IMR-90 (cell line): ENCODE results near the gene RPS15. TPM values are rescaled to one million over a fixed set of nuclear protein-coding genes. Genes with fewer than 3 reads are reported as not detected.

Experiments used
- ATAC-seq: fragments of 200-7000 bp; cut with Tn5 transposase; 2 replicates; pipeline ENCODE4 v1.9.1; 2020; ENCODE audit warnings: low read depth, mild to moderate bottlenecking, moderate library complexity
- BruUV-seq: library from RNA; stranded (reverse); fragments of 400-500 nt; replicated peaks from 2 replicates; lab custom pipeline; 2021; lab: Mats Ljungman, UMichigan
- CTCF ChIA-PET: fragments of 300-600 bp; formaldehyde crosslinking; extraction: SDS; loops from one replicate; lab custom pipeline; 2021; ENCODE audit warnings: antibody characterized with exemption; lab: Yijun Ruan, JAX
- POLR2A ChIA-PET: fragments of 300-600 bp; sonication (Branson Sonifier 250); formaldehyde crosslinking; loops from one replicate; lab custom pipeline; 2022; ENCODE audit warnings: antibody characterized with exemption; ENCODE audit not compliant: unreplicated experiment; lab: Charles Lee
- DNase-seq: peaks from one replicate; pipeline ENCODE4 v3.0.0; 2013
- H2AFZ ChIP-seq: replicated peaks from 2 replicates; pipeline ENCODE3; 2013; ENCODE audit warnings: low read length, mild to moderate bottlenecking; ENCODE audit not compliant: poor library complexity
- H2AK5ac ChIP-seq: 2 replicates; pipeline ENCODE4 v1.6.1; 2013; ENCODE audit warnings: low read depth, low read length, inconsistent platforms
- H2AK9ac ChIP-seq: replicated peaks from 2 replicates; pipeline ENCODE3; 2013; ENCODE audit warnings: mild to moderate bottlenecking, low read depth, low read length, moderate library complexity; ENCODE audit not compliant: poor library complexity
- H2BK120ac ChIP-seq: 2 replicates; pipeline ENCODE4 v1.6.1; 2013; ENCODE audit warnings: low read depth, low read length, inconsistent platforms
- H2BK15ac ChIP-seq: 3 replicates; pipeline ENCODE4 v1.6.1; 2013; ENCODE audit warnings: low read depth, low read length, inconsistent platforms
- H2BK20ac ChIP-seq: 2 replicates; pipeline ENCODE4 v1.6.1; 2013; ENCODE audit warnings: low read depth, mild to moderate bottlenecking, inconsistent platforms, low read length, moderate library complexity
- H2BK5ac ChIP-seq: 2 replicates; pipeline ENCODE4 v1.6.1; 2013; ENCODE audit warnings: mild to moderate bottlenecking, low read depth, low read length, inconsistent platforms; ENCODE audit not compliant: poor library complexity, severe bottlenecking
- H3K14ac ChIP-seq: replicated peaks from 2 replicates; pipeline ENCODE4 v1.6.1; 2013; ENCODE audit warnings: low read depth, low read length, inconsistent platforms
- H3K18ac ChIP-seq: 2 replicates; pipeline ENCODE4 v1.6.1; 2013; ENCODE audit warnings: low read depth, low read length, control low read depth
- H3K23ac ChIP-seq: 2 replicates; pipeline ENCODE4 v1.6.1; 2013; ENCODE audit warnings: low read depth, low read length, inconsistent platforms
- H3K27ac ChIP-seq: 2 replicates; pipeline ENCODE4 v1.5.1; 2013; ENCODE audit warnings: mild to moderate bottlenecking, control low read depth, low read length; ENCODE audit not compliant: insufficient read depth
- H3K27me3 ChIP-seq: 2 replicates; pipeline ENCODE4 v1.6.1; 2013; ENCODE audit warnings: low read length; ENCODE audit not compliant: control insufficient read depth, insufficient read depth
- H3K36me3 ChIP-seq: 2 replicates; pipeline ENCODE4 v1.6.1; 2013; ENCODE audit warnings: low read length, mixed read lengths; ENCODE audit not compliant: control insufficient read depth, insufficient read depth
- H3K4ac ChIP-seq: 2 replicates; pipeline ENCODE4 v1.6.1; 2013; ENCODE audit warnings: low read depth, low read length, inconsistent platforms
- H3K4me1 ChIP-seq: 2 replicates; pipeline ENCODE4 v1.6.1; 2013; ENCODE audit warnings: low read length, mixed read lengths; ENCODE audit not compliant: control insufficient read depth, insufficient read depth
- H3K4me2 ChIP-seq: 2 replicates; pipeline ENCODE4 v1.6.1; 2013; ENCODE audit warnings: low read depth, mild to moderate bottlenecking, control low read depth, low read length, moderate library complexity
- H3K4me3 ChIP-seq: 2 replicates; pipeline ENCODE4 v1.5.1; 2013; ENCODE audit warnings: low read depth, mild to moderate bottlenecking, control low read depth, low read length, moderate library complexity; ENCODE audit not compliant: insufficient read depth
- H3K56ac ChIP-seq: 2 replicates; pipeline ENCODE4 v1.6.1; 2013; ENCODE audit warnings: low read length, inconsistent platforms; ENCODE audit not compliant: insufficient read depth; ENCODE audit errors: extremely low read depth
- H3K79me1 ChIP-seq, 2 experiments: 2 replicates each; pipeline ENCODE4 v1.6.1; 2013; ENCODE audit warnings: low read length in 2 of 2, inconsistent platforms in 1 of 2, low read depth in 1 of 2
- H3K9ac ChIP-seq: 2 replicates; pipeline ENCODE4 v1.6.1; 2013; ENCODE audit warnings: low read depth, low read length, control low read depth
- H3K9me1 ChIP-seq: 2 replicates; pipeline ENCODE4 v1.6.1; 2013; ENCODE audit warnings: low read length, inconsistent platforms; ENCODE audit not compliant: insufficient read depth
- H3K9me3 ChIP-seq: 2 replicates; pipeline ENCODE4 v1.6.1; 2013; ENCODE audit warnings: low read length; ENCODE audit not compliant: control insufficient read depth, insufficient read depth
- H4K20me1 ChIP-seq: 2 replicates; pipeline ENCODE4 v1.6.1; 2013; ENCODE audit warnings: low read length, inconsistent platforms; ENCODE audit not compliant: insufficient read depth
- H4K5ac ChIP-seq: 2 replicates; pipeline ENCODE4 v1.6.1; 2013; ENCODE audit warnings: mild to moderate bottlenecking, low read depth, low read length, control low read depth
- H4K8ac ChIP-seq, 2 experiments: 2 replicates each; pipeline ENCODE4 v1.6.1; 2013; ENCODE audit warnings: low read depth in 2 of 2, low read length in 2 of 2, control low read depth in 1 of 2, inconsistent platforms in 1 of 2
- H4K91ac ChIP-seq: 2 replicates; pipeline ENCODE4 v1.6.1; 2013; ENCODE audit warnings: low read depth, low read length, inconsistent platforms; ENCODE audit not compliant: insufficient read depth
- POLR2A ChIP-seq: IDR thresholded peaks from 2 replicates; pipeline ENCODE4 v1.6.1; 2012; ENCODE audit warnings: mild to moderate bottlenecking, low read depth, low read length
- WGBS, 2 experiments: methylation state at CpG; one replicate each; pipeline versions ENCODE4 v1.1.5 to v1.1.7; 2013; ENCODE audit warnings: missing lambda C conversion rate in 2 of 2; ENCODE audit not compliant: insufficient read length in 1 of 2; ENCODE audit errors: extremely low coverage in 2 of 2; 5-methylcytosine and 5-hydroxymethylcytosine counted together
- dilution Hi-C: fragments of 300-500 bp; cut with HindIII; formaldehyde crosslinking; loops from one replicate; pipeline ENCODE4 v1.14.3; 2018; ENCODE audit warnings: low sequenced_read_pairs; ENCODE audit not compliant: unreplicated experiment
- in situ Hi-C: fragments of 300-500 bp; cut with MboI; formaldehyde crosslinking; loops from 3 replicates; pipeline ENCODE4 v1.14.3; 2019; ENCODE audit warnings: low sequenced_read_pairs, inconsistent platforms, mixed read lengths
- intact Hi-C: fragments of 100-400 bp; cut with micrococcal nuclease; formaldehyde crosslinking; loops from 2 replicates; pipeline ENCODE4 v1.10.0; 2022
- polyA plus RNA-seq, 3 experiments: library from polyadenylated mRNA; depleted of rRNA; stranded (reverse); fragments of >200 nt; gene quantifications; 2 replicates each; pipeline ENCODE4 v1.2.3, GENCODE V29; 2012; ENCODE audit warnings: low replicate concordance in 1 of 3
- total RNA-seq: library from RNA; depleted of rRNA; stranded (reverse); fragments of >200 nt; gene quantifications from 2 replicates; pipeline ENCODE4 v1.2.3, GENCODE V29; 2012

RPS15 gene
- total and polyA plus RNA-seq, 2 of the 4 experiments (the other 2 are of a cell fraction) = 1,179 to 1,855 TPM

DNA sequence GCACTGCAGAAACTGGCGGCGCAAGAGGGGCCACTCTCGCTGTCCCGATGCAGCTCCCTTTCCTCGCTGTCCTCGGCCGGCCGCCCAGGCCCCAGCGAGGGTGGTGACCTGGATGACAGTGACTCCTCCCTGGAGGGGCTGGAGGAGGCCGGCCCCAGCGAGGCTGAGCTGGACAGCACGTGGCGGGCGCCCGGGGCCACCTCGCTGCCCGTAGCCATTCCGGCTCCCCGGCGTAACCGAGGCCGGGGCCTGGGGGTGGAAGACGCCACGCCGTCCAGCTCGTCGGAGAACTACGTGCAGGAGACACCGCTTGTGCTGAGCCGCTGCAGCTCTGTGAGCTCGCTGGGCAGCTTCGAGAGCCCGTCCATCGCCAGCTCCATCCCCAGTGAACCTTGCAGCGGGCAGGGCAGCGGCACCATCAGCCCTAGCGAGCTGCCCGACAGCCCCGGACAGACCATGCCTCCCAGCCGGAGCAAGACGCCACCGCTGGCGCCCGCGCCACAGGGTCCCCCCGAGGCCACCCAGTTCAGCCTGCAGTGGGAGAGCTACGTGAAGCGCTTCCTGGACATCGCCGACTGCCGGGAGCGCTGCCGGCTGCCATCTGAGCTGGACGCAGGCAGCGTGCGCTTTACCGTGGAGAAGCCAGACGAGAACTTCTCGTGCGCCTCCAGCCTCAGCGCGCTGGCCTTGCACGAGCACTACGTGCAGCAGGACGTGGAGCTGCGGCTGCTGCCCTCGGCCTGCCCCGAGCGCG lies 28.4 kb downstream of the RPS15 start:
- Histone ChIP-seq H3K27ac (no peak overlapping the region), H3K79me1 (peaks cover 0 to 3% of the 10 kb centered on the region in 2 experiments; a peak in 1 of 4 replicates), H2AK5ac (no peak overlapping the region), H3K56ac (no peak overlapping the region), H3K9me1 (no peaks in the 10 kb centered on the region), H3K4me1 (peaks cover 21% of the 10 kb centered on the region), H2BK15ac (no peak overlapping the region), H4K5ac (no peak overlapping the region), H3K9ac (no peak overlapping the region), H2AK9ac (peak overlapping the region; percentile 42), H3K27me3 (peaks cover 58% of the 10 kb centered on the region), H3K4me2 (no peak overlapping the region), H4K91ac (no peak overlapping the region), H2AFZ (no peak overlapping the region), H3K23ac (no peak overlapping the region), H2BK120ac (no peak overlapping the region), H2BK5ac (no peak overlapping the region), H2BK20ac (no peak overlapping the region), H3K18ac (no peak overlapping the region), H3K14ac (no peak overlapping the region), H3K9me3 (no peaks in the 10 kb centered on the region; the same call in 1 of the 2 replicates), H3K4me3 (no peak overlapping the region), H3K4ac (no peak overlapping the region), H3K36me3 (no peaks in the 10 kb centered on the region), H4K8ac (no peak overlapping the region), H4K20me1 (peaks cover 59% of the 10 kb centered on the region)
- POLR2A ChIA-PET = no interaction called here
- in situ Hi-C loops = no loop called here
- WGBS, 2 experiments = 26% methylated on average over 53 of the region's 70 CpGs; no CpG with 5 or more reads in 1 of the 2 experiments
- CTCF ChIA-PET = no interaction called here
- BruUV-seq = no TSS peak
- no peak for TF ChIP-seq POLR2A
- intact Hi-C loops = no loop called here
- no peak for ATAC-seq
- no peak for DNase-seq
- dilution Hi-C loops = no loop called here
